NOMO-1 treated with dmso at 0.1 percent for 144 hours (cell line): ENCODE data around the gene ARHGAP30.
A peak's percentile ranks its signal among the peaks of the same experiment; 100 is the strongest.

Experiments
- DNase-seq: peaks from one replicate; lab custom pipeline; 2025; ENCODE audit not compliant: unreplicated experiment; lab: John Stamatoyannopoulos, UW

ARHGAP30 gene

DNA sequence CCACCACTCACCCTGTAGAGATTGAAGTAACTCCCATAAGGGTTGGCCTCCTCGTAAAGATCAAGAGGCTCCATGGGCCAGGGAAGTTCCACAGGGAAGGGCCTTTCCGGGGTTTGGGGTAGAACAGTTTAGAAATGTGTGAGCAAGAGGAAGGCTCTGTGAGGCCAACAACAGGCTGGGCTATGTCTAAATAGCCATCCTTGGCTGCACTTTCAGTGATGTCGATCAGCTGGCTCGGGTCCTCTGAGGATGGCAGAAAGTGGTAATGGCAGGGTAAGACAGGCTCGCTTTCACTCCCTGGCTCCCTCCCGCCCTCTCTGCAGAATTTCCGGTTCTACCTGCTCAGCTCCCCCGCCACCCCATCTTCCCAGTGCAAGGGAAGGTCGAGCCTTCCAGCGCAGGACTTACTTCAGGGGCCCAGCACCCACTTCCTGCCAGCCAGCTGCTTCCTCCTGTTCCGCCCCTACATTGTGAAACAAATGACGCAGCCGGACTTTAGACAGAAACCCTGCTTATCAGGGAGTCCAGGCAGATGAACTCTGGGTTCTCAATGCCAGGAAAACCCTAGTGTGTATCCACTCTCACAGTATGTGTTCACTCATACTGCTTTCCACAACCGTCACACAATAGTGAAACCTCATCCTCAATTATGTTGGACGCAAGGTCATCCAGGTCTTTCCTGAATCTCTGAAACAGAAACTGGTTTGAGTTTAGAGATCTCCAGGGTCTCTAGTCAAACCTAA lies 56.0 kb downstream of the ARHGAP30 start:
- DNase-seq: peak; percentile 80

- DNase-seq: no peak
Measured at GRCh38 chr1:161013131-161013487, 56.6 kb downstream of the ARHGAP30 start.

GRCh38 chr1:161012420-161012819 lies 57.3 kb downstream of the ARHGAP30 start:
- no peak for DNase-seq

GRCh38 chr1:161009602-161010211 lies 60.0 kb downstream of the ARHGAP30 start:
- no peak for DNase-seq

- DNase-seq: no peak
Measured at GRCh38 chr1:161008869-161009510, 60.7 kb downstream of the ARHGAP30 start.

DNA sequence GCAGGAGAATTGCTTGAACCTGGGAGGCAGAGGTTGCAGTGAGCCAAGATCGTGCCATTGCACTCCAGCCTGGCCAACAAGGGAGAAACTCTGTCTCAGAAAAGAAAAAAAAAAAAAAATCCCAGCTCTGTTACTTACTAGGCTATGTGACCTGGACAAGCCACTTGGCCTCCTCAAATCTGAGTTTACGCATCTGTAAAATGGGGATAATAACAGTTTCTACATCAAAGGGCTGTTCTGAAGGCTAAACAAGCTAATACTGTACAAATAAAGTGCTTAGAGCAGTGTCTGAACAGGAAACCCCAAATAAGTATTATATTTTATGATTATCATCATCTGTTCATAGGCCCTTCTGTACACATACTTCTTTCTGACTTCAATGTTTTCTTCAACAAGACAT lies 62.3 kb downstream of the ARHGAP30 start:
- no peak for DNase-seq

DNA sequence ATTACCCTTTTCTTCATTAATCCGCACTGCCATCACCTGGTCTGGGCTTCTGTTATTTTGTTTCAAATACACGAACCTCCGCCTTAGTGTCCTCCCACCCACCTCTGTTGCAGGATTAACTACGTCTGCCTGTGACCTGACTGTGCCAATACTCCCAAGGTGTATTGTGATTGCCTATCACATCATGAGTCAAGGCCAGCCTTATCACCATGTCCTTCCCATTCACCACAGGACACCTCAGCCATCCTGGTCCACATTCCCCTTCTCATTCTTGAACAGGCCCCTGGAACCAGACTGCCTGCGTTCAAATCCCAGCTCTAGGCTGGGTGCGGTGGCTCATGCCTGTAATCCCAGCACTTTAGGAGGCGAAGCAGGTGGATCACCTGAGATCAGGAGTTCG lies 63.1 kb downstream of the ARHGAP30 start:
- no peak for DNase-seq

- no peak for DNase-seq
Measured at GRCh38 chr1:161001525-161001924, 68.2 kb downstream of the ARHGAP30 start.

- DNase-seq: no peak
Measured at GRCh38 chr1:161000736-161001480, 68.8 kb downstream of the ARHGAP30 start.

- DNase-seq: no peak
Measured at GRCh38 chr1:160999376-160999775, 70.3 kb downstream of the ARHGAP30 start.

DNA sequence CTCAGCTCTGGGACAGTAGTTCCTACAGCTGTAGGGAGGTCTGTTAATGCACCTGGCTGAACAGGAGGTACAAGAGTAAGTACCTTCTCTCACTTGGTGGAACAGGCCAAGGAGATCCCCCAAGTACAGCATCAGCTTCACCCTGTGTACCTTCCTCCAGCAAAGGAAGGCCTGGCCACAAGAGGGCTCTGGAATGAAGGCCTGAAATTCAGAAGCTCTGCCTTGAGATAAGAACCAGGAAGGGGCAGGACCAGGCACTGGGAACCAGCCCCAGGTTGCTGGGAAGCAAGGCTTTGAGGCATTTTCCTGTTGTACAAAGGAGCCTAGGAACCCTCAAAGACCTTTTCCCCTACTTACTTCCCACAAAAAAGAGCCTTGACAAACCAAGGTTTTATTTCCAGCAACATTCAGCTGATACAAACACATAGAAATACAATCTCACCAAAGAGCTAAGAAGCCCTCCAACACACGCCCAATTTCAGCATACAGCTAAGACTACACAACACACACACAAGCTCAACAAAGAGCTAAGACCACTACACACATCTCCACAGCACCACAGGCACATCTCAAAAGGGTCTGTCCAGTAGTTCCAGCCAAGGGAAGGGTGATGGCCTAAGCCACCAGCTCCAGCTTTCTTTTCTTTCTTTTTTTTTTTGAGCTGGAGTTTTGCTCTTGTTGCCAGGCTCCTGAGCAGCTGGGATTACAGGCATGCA lies 72.2 kb downstream of the ARHGAP30 start:
- DNase-seq: peak; percentile 26
